ENCODE data around the gene WDFY2.

GRCh38 chr13:51679616-51680015, 95.4 kb downstream of the WDFY2 start:
- TF ChIP-seq, protein P1, sequence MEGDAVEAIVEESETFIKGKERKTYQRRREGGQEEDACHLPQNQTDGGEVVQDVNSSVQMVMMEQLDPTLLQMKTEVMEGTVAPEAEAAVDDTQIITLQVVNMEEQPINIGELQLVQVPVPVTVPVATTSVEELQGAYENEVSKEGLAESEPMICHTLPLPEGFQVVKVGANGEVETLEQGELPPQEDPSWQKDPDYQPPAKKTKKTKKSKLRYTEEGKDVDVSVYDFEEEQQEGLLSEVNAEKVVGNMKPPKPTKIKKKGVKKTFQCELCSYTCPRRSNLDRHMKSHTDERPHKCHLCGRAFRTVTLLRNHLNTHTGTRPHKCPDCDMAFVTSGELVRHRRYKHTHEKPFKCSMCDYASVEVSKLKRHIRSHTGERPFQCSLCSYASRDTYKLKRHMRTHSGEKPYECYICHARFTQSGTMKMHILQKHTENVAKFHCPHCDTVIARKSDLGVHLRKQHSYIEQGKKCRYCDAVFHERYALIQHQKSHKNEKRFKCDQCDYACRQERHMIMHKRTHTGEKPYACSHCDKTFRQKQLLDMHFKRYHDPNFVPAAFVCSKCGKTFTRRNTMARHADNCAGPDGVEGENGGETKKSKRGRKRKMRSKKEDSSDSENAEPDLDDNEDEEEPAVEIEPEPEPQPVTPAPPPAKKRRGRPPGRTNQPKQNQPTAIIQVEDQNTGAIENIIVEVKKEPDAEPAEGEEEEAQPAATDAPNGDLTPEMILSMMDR (IDR thresholded peaks at IDR 0.05; ENCODE audit: borderline replicate concordance, extremely low read depth, low read length, poor library complexity, severe bottlenecking) = no peak
- no peak for TF ChIP-seq EZH2 (IDR thresholded peaks at IDR 0.05; ENCODE audit: borderline replicate concordance, low read depth, low read length, severe bottlenecking)
